DMS153 treated with DMSO at 0.1 percent for 48 hours (cell line): ENCODE results near the gene NLRX1.
"Not testable (repeated sequence)": the region's sequence is repeated elsewhere in the genome, so short reads cannot be mapped to it uniquely, and the experiment has no call there.

Experiments used
- DNase-seq: peaks from one replicate; lab custom pipeline; 2025; ENCODE audit not compliant: unreplicated experiment; lab: John Stamatoyannopoulos, UW

Gene NLRX1

DNA sequence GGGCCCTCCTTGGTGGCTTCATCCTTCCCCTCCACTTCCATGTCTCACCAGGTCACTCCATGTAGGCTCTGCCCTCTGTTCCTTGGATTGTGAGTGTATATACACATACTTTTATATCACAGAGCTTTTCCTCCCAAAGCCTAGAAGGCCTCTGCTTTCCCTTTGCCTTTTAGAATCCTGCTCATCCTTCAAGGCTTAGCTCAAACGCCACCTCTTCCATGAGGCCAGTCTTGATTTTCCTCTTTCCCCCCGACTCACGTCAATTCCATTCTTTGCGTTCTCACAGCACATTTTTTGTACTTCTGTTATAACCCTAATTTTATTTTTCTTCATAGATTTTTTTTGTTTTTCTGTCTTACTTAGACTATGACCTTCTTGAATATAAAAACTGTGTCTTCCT is 15.9 kb upstream of the NLRX1 start:
- DNase-seq: no peak

DNA sequence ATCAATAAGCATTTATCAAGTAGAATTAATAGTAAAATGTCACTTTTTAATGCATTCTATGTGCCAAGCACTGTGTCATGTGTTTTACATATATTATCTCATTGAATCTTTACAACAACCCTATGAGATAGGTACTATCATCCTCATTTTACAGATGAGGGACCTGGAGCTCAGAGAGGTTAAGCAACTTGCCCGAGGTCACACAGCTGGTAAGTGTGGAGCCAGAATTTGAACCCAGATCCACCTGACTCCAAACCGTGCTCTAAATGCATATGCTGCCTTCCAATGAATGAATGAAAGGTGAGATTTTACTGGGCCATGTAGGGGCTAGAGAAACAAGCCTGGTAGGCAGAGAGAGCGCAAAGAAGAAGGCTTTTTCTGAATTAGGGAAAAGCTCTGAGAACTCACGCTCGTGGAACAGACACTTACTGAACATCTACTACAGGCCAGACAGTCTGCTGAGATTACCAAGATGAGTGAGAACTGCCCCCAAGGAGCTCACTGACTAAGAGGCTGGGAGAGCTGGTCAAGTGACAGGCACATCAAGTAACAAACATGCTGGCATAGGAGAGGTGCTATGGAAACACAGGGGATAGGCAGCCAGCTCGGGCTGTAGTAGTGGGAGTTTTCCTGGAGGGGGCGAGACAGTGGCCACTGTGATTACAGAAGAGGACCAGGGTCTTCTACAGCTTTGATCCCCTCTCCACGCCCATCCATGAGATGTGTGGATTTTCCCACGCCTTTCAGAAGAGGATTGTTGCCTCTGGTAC is 15.3 kb upstream of the NLRX1 start:
- no peak for DNase-seq

GRCh38 chr11:119154178-119154577 is 14.3 kb upstream of the NLRX1 start:
- DNase-seq: no peak

DNA sequence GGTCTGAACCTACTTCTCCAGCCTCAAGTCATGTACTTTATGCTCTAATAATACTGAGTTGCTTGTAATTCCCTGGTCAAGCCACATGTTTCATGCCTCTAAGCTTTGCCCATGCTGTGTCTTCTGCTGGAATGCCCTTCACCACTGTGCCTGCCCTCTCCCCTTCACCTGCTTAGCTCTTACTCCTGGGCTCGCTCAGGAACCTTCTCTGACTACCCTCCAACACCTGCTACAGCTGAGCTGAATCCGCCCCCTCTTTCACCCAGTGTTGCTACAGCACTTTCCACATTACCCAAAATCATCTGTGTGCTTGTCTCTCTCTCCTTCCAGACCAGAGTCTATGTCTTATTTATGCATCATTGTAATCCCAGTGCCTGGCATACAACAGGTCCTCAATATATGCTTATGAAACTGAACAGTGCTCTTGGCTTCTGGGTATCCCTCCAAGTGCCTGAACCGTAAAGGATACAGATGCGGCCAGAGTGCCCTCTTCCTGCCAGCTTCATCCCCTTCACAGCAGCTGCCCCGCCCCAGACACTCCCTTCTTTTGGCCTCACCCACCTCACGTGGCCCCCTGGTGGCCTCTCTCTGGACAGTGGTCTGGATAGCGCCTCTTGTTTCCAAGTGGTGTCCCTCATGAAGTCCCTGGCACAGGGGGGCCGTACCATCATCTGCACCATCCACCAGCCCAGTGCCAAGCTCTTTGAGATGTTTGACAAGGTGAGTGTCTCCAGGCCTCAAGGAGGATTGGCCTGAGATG is 12.6 kb upstream of the NLRX1 start:
- no peak for DNase-seq

GRCh38 chr11:119156496-119156895 is 12.0 kb upstream of the NLRX1 start:
- DNase-seq: no peak

DNA sequence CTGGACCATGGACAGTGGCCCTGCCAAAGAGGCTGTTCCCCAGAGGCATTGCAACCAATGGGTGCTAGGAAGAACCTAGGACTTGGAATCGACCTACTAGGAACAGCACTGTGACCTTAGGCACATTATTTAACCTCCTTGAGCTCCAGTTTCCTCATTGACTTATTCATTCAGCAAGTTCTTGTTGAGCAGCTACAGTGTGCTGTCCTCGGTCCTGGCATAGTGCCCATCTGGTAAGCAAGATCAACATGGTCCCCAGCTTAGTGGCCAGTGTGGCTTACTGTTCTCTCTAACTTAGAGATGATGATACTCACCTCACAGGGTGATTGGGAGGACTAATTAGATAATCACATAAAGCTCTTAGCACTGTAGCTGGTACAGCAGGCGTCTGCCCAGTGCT is 11.5 kb upstream of the NLRX1 start:
- no peak for DNase-seq

GRCh38 chr11:119158467-119158866 is 10.1 kb upstream of the NLRX1 start:
- no peak for DNase-seq

DNA sequence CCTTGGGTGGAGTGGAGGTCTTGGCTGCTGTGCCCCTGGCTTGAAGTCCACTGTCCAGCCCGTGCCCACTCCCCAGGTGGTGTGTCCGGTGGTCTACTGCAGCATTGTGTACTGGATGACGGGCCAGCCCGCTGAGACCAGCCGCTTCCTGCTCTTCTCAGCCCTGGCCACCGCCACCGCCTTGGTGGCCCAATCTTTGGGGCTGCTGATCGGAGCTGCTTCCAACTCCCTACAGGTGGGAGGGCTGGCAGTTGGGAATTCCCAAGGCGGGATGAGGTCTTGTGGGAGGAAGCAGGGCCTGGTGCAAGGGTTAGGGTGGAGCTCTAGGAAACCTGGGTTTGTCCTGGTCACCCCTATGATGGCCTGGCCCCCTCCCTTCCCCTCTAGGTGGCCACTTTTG is 8.4 kb upstream of the NLRX1 start:
- DNase-seq: no peak

- no peak for DNase-seq
Measured at GRCh38 chr11:119161871-119162270, 6.7 kb upstream of the NLRX1 start.

DNA sequence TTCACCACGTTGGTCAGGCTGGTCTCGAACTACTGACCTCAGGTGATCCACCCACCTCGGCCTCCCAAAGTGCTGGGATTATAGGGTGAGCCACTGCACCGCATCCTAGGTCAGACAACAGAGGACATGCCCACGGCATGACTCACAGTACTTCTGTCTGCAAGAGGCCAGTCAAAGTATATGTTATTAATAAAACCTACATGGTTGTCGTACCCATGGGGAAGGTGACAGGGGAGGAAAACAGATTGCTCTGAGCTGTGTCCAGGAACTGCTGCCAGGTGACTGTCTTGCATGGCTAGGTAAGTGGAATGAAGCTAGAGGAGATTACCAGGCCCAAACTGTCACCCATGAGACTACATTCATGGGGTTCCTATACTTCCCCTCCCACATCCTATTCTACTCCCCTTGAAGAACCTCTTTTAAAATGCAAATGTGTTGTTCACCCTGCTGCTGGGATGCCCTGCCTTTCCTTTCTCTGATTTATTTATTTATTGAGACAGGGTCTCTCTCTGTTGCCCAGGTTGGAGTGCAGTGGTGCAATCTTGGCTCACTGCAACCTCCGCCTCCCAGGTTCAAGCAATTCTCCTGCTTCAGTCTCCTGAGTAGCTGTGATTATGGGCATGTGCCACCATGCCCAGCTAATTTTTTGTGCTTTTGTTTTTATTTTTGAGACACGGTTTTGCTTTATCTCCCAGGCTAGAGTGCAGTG is 2.0 kb upstream of the NLRX1 start:
- no peak for DNase-seq

GRCh38 chr11:119167077-119167458 is 1.5 kb upstream of the NLRX1 start:
- not testable (repeated sequence) for DNase-seq

GRCh38 chr11:119167933-119168332 is 592 bp upstream of the NLRX1 start:
- no peak for DNase-seq

- DNase-seq: no peak
Measured at GRCh38 chr11:119169282-119169719, 776 bp downstream of the NLRX1 start.

- no peak for DNase-seq
Measured at GRCh38 chr11:119172513-119172912, 4.0 kb downstream of the NLRX1 start.

DNA sequence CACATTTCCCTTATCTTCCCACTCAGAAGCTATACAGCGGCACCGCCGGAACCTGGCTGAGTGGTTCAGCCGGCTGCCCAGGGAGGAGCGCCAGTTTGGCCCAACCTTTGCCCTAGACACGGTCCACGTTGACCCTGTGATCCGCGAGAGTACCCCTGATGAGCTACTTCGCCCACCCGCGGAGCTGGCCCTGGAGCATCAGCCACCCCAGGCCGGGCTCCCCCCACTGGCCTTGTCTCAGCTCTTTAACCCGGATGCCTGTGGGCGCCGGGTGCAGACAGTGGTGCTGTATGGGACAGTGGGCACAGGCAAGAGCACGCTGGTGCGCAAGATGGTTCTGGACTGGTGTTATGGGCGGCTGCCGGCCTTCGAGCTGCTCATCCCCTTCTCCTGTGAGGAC is 4.9 kb downstream of the NLRX1 start:
- DNase-seq: no peak

- DNase-seq: no peak
Measured at GRCh38 chr11:119175493-119176077, 7.1 kb downstream of the NLRX1 start.

- DNase-seq: no peak
Measured at GRCh38 chr11:119178166-119178680, 9.7 kb downstream of the NLRX1 start.

DNA sequence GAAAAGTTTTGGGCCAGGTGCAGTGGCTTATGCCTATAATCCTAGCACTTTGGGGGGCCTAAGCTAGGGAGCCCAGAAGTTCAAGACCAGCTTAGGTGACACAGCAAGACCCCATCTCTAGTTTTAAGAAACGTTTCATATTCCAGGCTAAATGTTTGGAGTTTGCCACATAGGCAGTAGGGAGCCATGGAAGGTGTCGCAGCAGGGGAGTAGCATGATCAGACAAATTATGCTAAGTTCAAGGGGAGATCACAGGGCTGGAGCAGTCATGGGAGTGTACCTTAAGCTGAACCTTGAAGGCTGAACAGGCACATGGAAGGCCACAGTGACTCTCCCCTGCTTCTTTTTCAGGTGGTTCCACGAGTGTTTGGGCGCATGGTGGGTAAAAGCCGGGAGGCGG is 10.8 kb downstream of the NLRX1 start:
- DNase-seq: no peak

- DNase-seq: peak; percentile 89
Measured at GRCh38 chr11:119179983-119180382, 11.5 kb downstream of the NLRX1 start.

DNA sequence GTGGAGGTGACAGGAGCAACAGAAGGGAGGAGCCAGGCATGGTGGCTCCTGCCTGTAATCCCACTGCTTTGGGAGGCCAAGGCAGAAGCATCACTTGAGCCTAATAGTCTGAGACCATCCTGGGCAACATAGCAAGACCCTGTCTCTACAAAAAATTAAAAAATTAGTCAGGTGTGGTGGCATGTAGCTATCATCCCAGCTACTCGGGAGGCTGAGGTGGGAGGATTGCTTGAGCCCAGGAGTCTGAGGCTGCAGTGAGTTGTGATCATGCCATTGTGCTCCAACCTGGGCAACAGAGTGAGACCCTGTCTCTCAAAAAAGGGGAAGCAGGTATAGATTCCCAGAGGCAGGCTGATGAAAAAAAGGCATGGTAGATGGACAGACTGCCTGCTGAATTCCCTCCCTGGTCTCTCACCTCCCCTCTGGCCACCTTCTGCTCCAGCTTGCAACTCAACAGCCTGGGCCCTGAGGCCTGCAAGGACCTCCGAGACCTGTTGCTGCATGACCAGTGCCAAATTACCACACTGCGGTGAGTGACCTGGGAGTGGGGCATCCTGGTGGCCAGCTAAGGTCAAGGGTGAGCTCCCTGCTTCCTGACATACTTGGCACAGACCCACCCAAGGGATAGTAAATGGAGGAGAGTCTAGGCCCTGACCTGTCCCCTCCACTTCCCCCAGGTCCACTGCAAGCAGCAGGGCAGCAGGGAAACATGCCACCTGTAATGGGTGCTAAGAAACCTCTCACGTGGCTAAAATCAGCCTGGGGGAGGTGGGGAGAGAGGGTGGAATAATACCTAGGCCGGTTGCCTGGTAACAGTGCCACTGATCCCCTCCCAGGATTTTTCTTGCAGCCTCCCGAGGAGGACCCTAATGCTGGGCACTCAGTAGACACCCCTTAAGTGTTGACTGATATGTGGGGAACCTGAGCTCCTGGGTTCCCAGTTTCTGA is 12.5 kb downstream of the NLRX1 start:
- no peak for DNase-seq
